HepG2 (cell line): Measurements from ENCODE around the gene SHISA9. TPM values are rescaled to one million over a fixed set of nuclear protein-coding genes. Genes with fewer than 3 reads are reported as not detected.

ENCODE experiments used
- ATAC-seq: fragments of 200-7000 bp; cut with Tn5 transposase; 3 replicates; pipeline ENCODE4 v1.9.1; 2020; ENCODE audit warnings: mild to moderate bottlenecking, moderate library complexity
- BruUV-seq: library from RNA; stranded (reverse); fragments of 400-500 nt; replicated peaks from 2 replicates; lab custom pipeline; 2021; lab: Mats Ljungman, UMichigan
- CTCF ChIA-PET: fragments of 300-600 bp; formaldehyde crosslinking; extraction: SDS; loops from one replicate; lab custom pipeline; 2021; ENCODE audit warnings: low total read pairs, inconsistent platforms, low intra/inter-chr PET ratio; lab: Yijun Ruan, JAX
- POLR2A ChIA-PET: fragments of 350-600 bp; sonication (Branson Sonifier 250); formaldehyde crosslinking; loops from one replicate; lab custom pipeline; 2020; ENCODE audit warnings: antibody characterized with exemption, inconsistent platforms; lab: Yijun Ruan, JAX
- DNase-seq: peaks from one replicate; pipeline ENCODE4 v3.0.0-alpha.2; 2015; ENCODE audit warnings: low spot score
- FAIRE-seq: peaks from 3 replicates; lab custom pipeline; 2011; peaks lifted over from hg19 to GRCh38; lab: Jason Lieb, UNC
- H2AFZ ChIP-seq: one replicate; pipeline ENCODE4 v1.6.1; 2011; ENCODE audit warnings: low read length, inconsistent platforms
- H3K27ac ChIP-seq: fragments of 300-600 bp; 3 replicates; pipeline ENCODE4 v1.8.0; 2011; ENCODE audit warnings: mixed run types, mild to moderate bottlenecking, mixed read lengths, low read length, inconsistent platforms; ENCODE audit not compliant: insufficient read depth; ENCODE audit errors: extremely low read length
- H3K27me3 ChIP-seq, 2 experiments: fragments of 200-600 bp in 1 of 2; 2 replicates in 1 of 2; 3 replicates in 1 of 2; pipeline versions ENCODE4 v1.6.0 to v1.8.0; 2011; ENCODE audit warnings: low read length in 2 of 2, mild to moderate bottlenecking in 2 of 2, moderate library complexity in 2 of 2, inconsistent platforms in 1 of 2; ENCODE audit not compliant: insufficient read depth in 2 of 2, control insufficient read depth in 1 of 2
- H3K36me3 ChIP-seq, 2 experiments: fragments of 200-600 bp in 1 of 2; replicated peaks in 1 of 2; 2 replicates in 1 of 2; 3 replicates in 1 of 2; pipeline versions ENCODE4 v1.5.1 to v1.8.0; 2011; ENCODE audit warnings: low read length in 2 of 2, inconsistent platforms in 1 of 2; ENCODE audit not compliant: insufficient read depth in 2 of 2, control insufficient read depth in 1 of 2
- H3K4me1 ChIP-seq: 2 replicates; pipeline ENCODE4 v1.5.1; 2012; ENCODE audit warnings: low read length, inconsistent platforms; ENCODE audit not compliant: insufficient read depth
- H3K4me2 ChIP-seq: 2 replicates; pipeline ENCODE4 v1.6.0; 2011; ENCODE audit warnings: low read depth, low read length, inconsistent platforms
- H3K4me3 ChIP-seq, 3 experiments: fragments of 200-600 bp in 1 of 3; sonication (generic), shearing (Covaris generic) in 1 of 3; replicated peaks in 1 of 3; 2 replicates each; pipeline ENCODE4 v1.5.1; 2011 to 2016; ENCODE audit warnings: low read length in 3 of 3, inconsistent platforms in 2 of 3, low read depth in 2 of 3, mild to moderate bottlenecking in 2 of 3, control low read depth in 1 of 3, mixed read lengths in 1 of 3; ENCODE audit not compliant: insufficient read depth in 1 of 3
- H3K79me2 ChIP-seq: one replicate; pipeline ENCODE4 v1.6.1; 2011; ENCODE audit warnings: low read length, inconsistent platforms; ENCODE audit not compliant: insufficient read depth
- H3K9ac ChIP-seq: 2 replicates; pipeline ENCODE4 v1.6.0; 2011; ENCODE audit warnings: mild to moderate bottlenecking, low read depth, low read length, inconsistent platforms; ENCODE audit not compliant: insufficient read depth
- H3K9me3 ChIP-seq: 2 replicates; pipeline ENCODE4 v1.5.1; 2012; ENCODE audit warnings: mild to moderate bottlenecking, low read length
- H4K20me1 ChIP-seq: 2 replicates; pipeline ENCODE4 v1.6.0; 2011; ENCODE audit warnings: inconsistent platforms, mild to moderate bottlenecking, low read length, moderate library complexity; ENCODE audit not compliant: insufficient read depth
- MAFF ChIP-seq: IDR thresholded peaks from 2 replicates; pipeline ENCODE4 v1.6.1; 2011; ENCODE audit warnings: low read depth, low read length, improper control_type of control experiment
- MAFK ChIP-seq, 2 experiments: IDR thresholded peaks in 1 of 2; conservative IDR thresholded peaks in 1 of 2; 2 replicates each; pipeline ENCODE4 v1.6.1; 2011; ENCODE audit warnings: improper control_type of control experiment in 2 of 2, low read length in 2 of 2
- ZNF790 ChIP-seq: sonication (generic); formaldehyde crosslinking; IDR thresholded peaks from 2 replicates; pipeline ENCODE4 v1.8.0; 2022; ENCODE audit warnings: missing genetic modification reagents, mild to moderate bottlenecking, borderline replicate concordance
- ZNF839 ChIP-seq: sonication (generic); formaldehyde crosslinking; IDR thresholded peaks from 2 replicates; pipeline ENCODE4 v1.4.0; 2020; ENCODE audit warnings: missing genetic modification reagents, mild to moderate bottlenecking, borderline replicate concordance
- WGBS: methylation state at CpG from one replicate; pipeline ENCODE4 v1.1.6; 2017; ENCODE audit warnings: low lambda C conversion rate; 5-methylcytosine and 5-hydroxymethylcytosine counted together
- in situ Hi-C: cut with HindIII; loops from 2 replicates; pipeline ENCODE4 v1.10.0; 2017; ENCODE audit warnings: low pct_unique_long_range_greater_than_20kb; ENCODE audit not compliant: extremely low pct_ligation_motif_present
- intact Hi-C: fragments of 100-400 bp; cut with micrococcal nuclease; formaldehyde crosslinking; loops from one replicate; pipeline ENCODE4 v1.10.0; 2022; ENCODE audit not compliant: unreplicated experiment
- polyA plus RNA-seq, 8 experiments: library from polyadenylated mRNA; depleted of rRNA in 3 of 8; stranded (reverse) in 7 of 8; unstranded in 1 of 8; fragments of >200 nt; fragmentation: Illumina TruSeq in 4 of 8; extraction: Trizol in 4 of 8; gene quantifications; 2 replicates each; pipeline versions ENCODE4 v1.2.1 to v1.2.3, GENCODE V29; 2011 to 2016; ENCODE audit warnings: low read depth in 4 of 8, missing spikeins in 1 of 8, mixed read lengths in 1 of 8; ENCODE audit not compliant: insufficient read depth in 1 of 8
- total RNA-seq, 5 experiments: library from RNA; depleted of rRNA; stranded (reverse); fragments of >200 nt; fragmentation: Illumina TruSeq; extraction: Trizol; gene quantifications; 2 replicates each; pipeline ENCODE4 v1.2.3, GENCODE V29; 2016; ENCODE audit warnings: low read depth in 1 of 5
- TF ChIP-seq, protein P1 (sequence below): sonication (generic); formaldehyde crosslinking; IDR thresholded peaks from 2 replicates; pipeline ENCODE4 v1.5.0; 2020; ENCODE audit warnings: mild to moderate bottlenecking, missing genetic modification reagents, borderline replicate concordance

The SHISA9 gene
- total and polyA plus RNA-seq, 2 of the 13 experiments (the other 11 are each of a cell fraction or from before 2014, with no cell fraction given) = 0.01 TPM; not detected in 1

DNA sequence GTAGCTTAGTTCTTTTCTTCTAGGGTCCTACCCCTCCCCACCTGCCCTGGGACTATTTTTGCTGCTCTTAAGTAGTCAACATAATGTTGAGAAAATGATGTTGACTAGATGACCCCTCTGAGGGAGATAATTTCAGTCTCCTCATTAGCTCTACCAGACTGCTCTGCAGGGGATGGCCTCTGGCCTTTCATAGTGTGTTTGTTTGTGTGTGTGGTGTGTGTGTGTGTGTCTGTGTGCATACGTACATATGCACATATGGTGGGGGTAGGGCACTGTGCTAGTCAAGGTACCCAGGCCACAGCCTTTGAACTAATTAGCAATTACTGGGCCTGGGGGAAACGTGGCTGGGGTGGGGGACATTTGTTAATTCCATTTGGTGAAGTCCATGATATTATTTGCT lies 254.0 kb downstream of the SHISA9 start (continued):
- TF ChIP-seq, protein P1, sequence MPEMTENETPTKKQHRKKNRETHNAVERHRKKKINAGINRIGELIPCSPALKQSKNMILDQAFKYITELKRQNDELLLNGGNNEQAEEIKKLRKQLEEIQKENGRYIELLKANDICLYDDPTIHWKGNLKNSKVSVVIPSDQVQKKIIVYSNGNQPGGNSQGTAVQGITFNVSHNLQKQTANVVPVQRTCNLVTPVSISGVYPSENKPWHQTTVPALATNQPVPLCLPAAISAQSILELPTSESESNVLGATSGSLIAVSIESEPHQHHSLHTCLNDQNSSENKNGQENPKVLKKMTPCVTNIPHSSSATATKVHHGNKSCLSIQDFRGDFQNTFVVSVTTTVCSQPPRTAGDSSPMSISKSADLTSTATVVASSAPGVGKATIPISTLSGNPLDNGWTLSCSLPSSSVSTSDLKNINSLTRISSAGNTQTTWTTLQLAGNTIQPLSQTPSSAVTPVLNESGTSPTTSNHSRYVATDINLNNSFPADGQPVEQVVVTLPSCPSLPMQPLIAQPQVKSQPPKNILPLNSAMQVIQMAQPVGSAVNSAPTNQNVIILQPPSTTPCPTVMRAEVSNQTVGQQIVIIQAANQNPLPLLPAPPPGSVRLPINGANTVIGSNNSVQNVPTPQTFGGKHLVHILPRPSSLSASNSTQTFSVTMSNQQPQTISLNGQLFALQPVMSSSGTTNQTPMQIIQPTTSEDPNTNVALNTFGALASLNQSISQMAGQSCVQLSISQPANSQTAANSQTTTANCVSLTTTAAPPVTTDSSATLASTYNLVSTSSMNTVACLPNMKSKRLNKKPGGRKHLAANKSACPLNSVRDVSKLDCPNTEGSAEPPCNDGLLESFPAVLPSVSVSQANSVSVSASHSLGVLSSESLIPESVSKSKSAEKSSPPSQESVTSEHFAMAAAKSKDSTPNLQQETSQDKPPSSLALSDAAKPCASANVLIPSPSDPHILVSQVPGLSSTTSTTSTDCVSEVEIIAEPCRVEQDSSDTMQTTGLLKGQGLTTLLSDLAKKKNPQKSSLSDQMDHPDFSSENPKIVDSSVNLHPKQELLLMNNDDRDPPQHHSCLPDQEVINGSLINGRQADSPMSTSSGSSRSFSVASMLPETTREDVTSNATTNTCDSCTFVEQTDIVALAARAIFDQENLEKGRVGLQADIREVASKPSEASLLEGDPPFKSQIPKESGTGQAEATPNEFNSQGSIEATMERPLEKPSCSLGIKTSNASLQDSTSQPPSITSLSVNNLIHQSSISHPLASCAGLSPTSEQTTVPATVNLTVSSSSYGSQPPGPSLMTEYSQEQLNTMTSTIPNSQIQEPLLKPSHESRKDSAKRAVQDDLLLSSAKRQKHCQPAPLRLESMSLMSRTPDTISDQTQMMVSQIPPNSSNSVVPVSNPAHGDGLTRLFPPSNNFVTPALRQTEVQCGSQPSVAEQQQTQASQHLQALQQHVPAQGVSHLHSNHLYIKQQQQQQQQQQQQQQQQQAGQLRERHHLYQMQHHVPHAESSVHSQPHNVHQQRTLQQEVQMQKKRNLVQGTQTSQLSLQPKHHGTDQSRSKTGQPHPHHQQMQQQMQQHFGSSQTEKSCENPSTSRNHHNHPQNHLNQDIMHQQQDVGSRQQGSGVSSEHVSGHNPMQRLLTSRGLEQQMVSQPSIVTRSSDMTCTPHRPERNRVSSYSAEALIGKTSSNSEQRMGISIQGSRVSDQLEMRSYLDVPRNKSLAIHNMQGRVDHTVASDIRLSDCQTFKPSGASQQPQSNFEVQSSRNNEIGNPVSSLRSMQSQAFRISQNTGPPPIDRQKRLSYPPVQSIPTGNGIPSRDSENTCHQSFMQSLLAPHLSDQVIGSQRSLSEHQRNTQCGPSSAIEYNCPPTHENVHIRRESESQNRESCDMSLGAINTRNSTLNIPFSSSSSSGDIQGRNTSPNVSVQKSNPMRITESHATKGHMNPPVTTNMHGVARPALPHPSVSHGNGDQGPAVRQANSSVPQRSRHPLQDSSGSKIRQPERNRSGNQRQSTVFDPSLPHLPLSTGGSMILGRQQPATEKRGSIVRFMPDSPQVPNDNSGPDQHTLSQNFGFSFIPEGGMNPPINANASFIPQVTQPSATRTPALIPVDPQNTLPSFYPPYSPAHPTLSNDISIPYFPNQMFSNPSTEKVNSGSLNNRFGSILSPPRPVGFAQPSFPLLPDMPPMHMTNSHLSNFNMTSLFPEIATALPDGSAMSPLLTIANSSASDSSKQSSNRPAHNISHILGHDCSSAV (CRISPR knock-in tag) = no peak
- no peak for TF ChIP-seq ZNF790
- TF ChIP-seq, all 625 proteins: peak for 1

DNA sequence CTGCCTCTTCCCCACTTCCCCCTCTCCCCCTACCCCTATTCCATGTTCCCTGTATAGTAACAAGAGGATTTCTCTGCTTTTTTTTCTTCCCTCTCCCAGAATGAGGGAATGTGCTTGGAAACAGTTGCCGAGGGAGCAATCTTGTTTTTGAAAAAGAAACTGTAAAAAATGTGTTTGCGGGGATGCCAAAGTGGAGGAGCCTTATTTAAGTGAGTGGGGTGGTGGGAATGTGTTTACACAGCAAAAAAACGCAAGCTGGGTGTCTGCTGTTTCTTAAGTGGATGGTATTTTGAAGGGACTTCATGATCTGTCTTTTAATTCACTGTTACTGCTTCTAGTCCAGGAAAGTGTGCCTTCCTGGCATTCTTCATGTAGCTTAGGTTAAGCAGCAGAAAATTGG lies 254.4 kb downstream of the SHISA9 start:
- Histone ChIP-seq H3K9me3 (no peaks in the 10 kb centered on the region), H2AFZ (no peak overlapping the region), H4K20me1 (no peaks in the 10 kb centered on the region), H3K27ac (no peak overlapping the region), H3K27me3 (no peaks in the 10 kb centered on the region), H3K4me3 (no peak overlapping the region), H3K4me2 (no peak overlapping the region), H3K9ac (no peak overlapping the region), H3K4me1 (no peaks in the 10 kb centered on the region), H3K79me2 (no peaks in the 10 kb centered on the region), H3K36me3 (no peaks in the 10 kb centered on the region)
- no peak for FAIRE-seq
- no TSS peak for BruUV-seq
- no peak for DNase-seq
- ATAC-seq = no peak
- WGBS = 17% methylated on average over 3 of the region's 3 CpGs
- TF ChIP-seq ZNF839 (CRISPR knock-in tag) (no peak), MAFK (conservative IDR thresholded peaks at IDR 0.05 in 1 of 2, IDR thresholded peaks at IDR 0.05 in 1 of 2; ENCODE audit: low read length in 2 of 2) (peak; percentile 43 to 56; a peak in 3 of 4 replicates), MAFF (0 out of 2 replicates have a peak, but pooled peaks have one; percentile 4)
- intact Hi-C loops (no loop called here), in situ Hi-C loops (no loop called here)
- ChIA-PET CTCF (no interaction called here), POLR2A (no interaction called here)
